Breast epithelium (tissue), 4 donors: ENCODE results near the gene MGST3. TPM values are rescaled to one million over a fixed set of nuclear protein-coding genes. Genes with fewer than 3 reads are reported as not detected.
"Not testable (repeated sequence)": the region's sequence is repeated elsewhere in the genome, so short reads cannot be mapped to it uniquely, and the experiment has no call there.

Source experiments
- DNase-seq, 2 donors: peaks; one replicate each; pipeline ENCODE4 v3.0.0-alpha.2; 2019; ENCODE audit warnings: low spot score in 2 of 2
- H3K27ac ChIP-seq, 2 donors: fragments of 200-600 bp; sonication (generic) in 1 of 2; one replicate each; pipeline ENCODE4 v1.5.1; 2016 to 2019; ENCODE audit warnings: mild to moderate bottlenecking in 1 of 2
- H3K27me3 ChIP-seq, 2 donors: fragments of 200-600 bp; sonication (generic) in 1 of 2; one replicate each; pipeline versions ENCODE4 v1.5.1 to v1.6.0; 2017 to 2019; ENCODE audit warnings: control low read depth in 1 of 2, mild to moderate bottlenecking in 1 of 2
- H3K36me3 ChIP-seq: fragments of 200-600 bp; one replicate; pipeline ENCODE4 v1.5.1; 2019
- H3K4me1 ChIP-seq, 2 donors: fragments of 200-600 bp; sonication (generic); one replicate each; pipeline ENCODE4 v1.5.1; 2016 to 2019; ENCODE audit warnings: control low read depth in 1 of 2
- H3K4me3 ChIP-seq, 3 donors: fragments of 200-600 bp; sonication (generic); 1 replicate in 2 of 3; 2 replicates in 1 of 3; pipeline ENCODE4 v1.5.1; 2016 to 2019; ENCODE audit warnings: mild to moderate bottlenecking in 3 of 3, moderate library complexity in 2 of 3
- H3K9me3 ChIP-seq, 2 donors: fragments of 200-600 bp; sonication (generic) in 1 of 2; one replicate each; pipeline ENCODE4 v1.5.1; 2016 to 2019; ENCODE audit warnings: control low read depth in 1 of 2
- CTCF ChIP-seq, 3 donors: fragments of 450-650 bp; IDR thresholded peaks; one replicate each; pipeline ENCODE4 v1.5.1; 2016 to 2017; ENCODE audit warnings: antibody characterized with exemption in 3 of 3, mild to moderate bottlenecking in 3 of 3, moderate library complexity in 3 of 3
- POLR2A ChIP-seq: fragments of 450-650 bp; IDR thresholded peaks from one replicate; pipeline ENCODE4 v1.6.1; 2016; ENCODE audit warnings: antibody characterized with exemption, mild to moderate bottlenecking, moderate library complexity
- POLR2AphosphoS5 ChIP-seq, 3 donors: sonication (generic); formaldehyde crosslinking; IDR thresholded peaks; one replicate each; pipeline ENCODE4 v1.6.1; 2017; ENCODE audit warnings: antibody characterized with exemption in 3 of 3
- intact Hi-C: fragments of 100-400 bp; cut with DNase I; formaldehyde crosslinking; loops from one replicate; pipeline ENCODE4 v1.15.1; 2023; ENCODE audit warnings: low total_unique reads
- total RNA-seq, 3 donors: library from RNA; depleted of rRNA; stranded (reverse); fragments of >200 nt; gene quantifications; one replicate each; pipeline ENCODE4 v1.1.0, GENCODE V29; 2016

The MGST3 gene
- total RNA-seq, 3 donors from 2014 or later = 140 to 318 (median 251) TPM

- no peak for TF ChIP-seq CTCF (IDR thresholded peaks at IDR 0.05)
- TF ChIP-seq POLR2AphosphoS5 (IDR thresholded peaks at IDR 0.05) = no peak
- TF ChIP-seq POLR2A = no peak
- Histone ChIP-seq H3K27ac (no peak overlapping the region), H3K27me3 (no peaks in the 10 kb centered on the region)
Measured at GRCh38 chr1:165647517-165647916, 16.5 kb downstream of the MGST3 start.

GRCh38 chr1:165647970-165648369, 16.9 kb downstream of the MGST3 start:
- H3K27me3 ChIP-seq = no peaks in the 10 kb centered on the region
- no peaks in the 10 kb centered on the region for H3K4me1 ChIP-seq
- H3K27ac ChIP-seq = no peak overlapping the region
- intact Hi-C loops = no loop called here
- no peaks in the 10 kb centered on the region for H3K36me3 ChIP-seq
- no peak overlapping the region for H3K4me3 ChIP-seq
- H3K9me3 ChIP-seq = no peaks in the 10 kb centered on the region
- TF ChIP-seq POLR2A = no peak
- TF ChIP-seq POLR2AphosphoS5 (IDR thresholded peaks at IDR 0.05) = no peak
- TF ChIP-seq CTCF (IDR thresholded peaks at IDR 0.05) = no peak
- DNase-seq = no peak

More at GRCh38 chr1:165647517-165647916, 16.5 kb downstream of the MGST3 start:
- Histone ChIP-seq H3K9me3 (no peaks in the 10 kb centered on the region), H3K36me3 (no peaks in the 10 kb centered on the region), H3K4me3 (no peak overlapping the region), H3K4me1 (no peaks in the 10 kb centered on the region)
- intact Hi-C loops = no loop called here
- no peak for DNase-seq

GRCh38 chr1:165648919-165649572, 18.0 kb downstream of the MGST3 start:
- Histone ChIP-seq H3K27me3 (no peaks in the 10 kb centered on the region), H3K36me3 (no peaks in the 10 kb centered on the region), H3K4me3 (no peak overlapping the region), H3K9me3 (no peaks in the 10 kb centered on the region), H3K4me1 (no peaks in the 10 kb centered on the region), H3K27ac (no peak overlapping the region)
- DNase-seq = no peak
- no peak for TF ChIP-seq POLR2A
- no peak for TF ChIP-seq POLR2AphosphoS5 (IDR thresholded peaks at IDR 0.05)
- no peak for TF ChIP-seq CTCF (IDR thresholded peaks at IDR 0.05)
- intact Hi-C loops = no loop called here

GRCh38 chr1:165650981-165651625, 20.1 kb downstream of the MGST3 start:
- intact Hi-C loops = no loop called here
- H3K27ac ChIP-seq = no peak overlapping the region
- H3K36me3 ChIP-seq = no peaks in the 10 kb centered on the region
- no peaks in the 10 kb centered on the region for H3K4me1 ChIP-seq
- TF ChIP-seq CTCF (IDR thresholded peaks at IDR 0.05) = no peak
- TF ChIP-seq POLR2A = no peak
- no peak for TF ChIP-seq POLR2AphosphoS5 (IDR thresholded peaks at IDR 0.05)
- DNase-seq = no peak
- no peaks in the 10 kb centered on the region for H3K9me3 ChIP-seq
- no peaks in the 10 kb centered on the region for H3K27me3 ChIP-seq
- H3K4me3 ChIP-seq = no peak overlapping the region

GRCh38 chr1:165658766-165659580, 27.9 kb downstream of the MGST3 start:
- H3K27me3 ChIP-seq, H3K4me1 ChIP-seq, H3K9me3 ChIP-seq, DNase-seq, H3K4me3 ChIP-seq, H3K27ac ChIP-seq, intact Hi-C loops, H3K36me3 ChIP-seq: not testable (repeated sequence)
